Keratinocyte (primary cell): Measurements from ENCODE around the gene FBXL17. TPM values are rescaled to one million over a fixed set of nuclear protein-coding genes. Genes with fewer than 3 reads are reported as not detected.

ENCODE experiments used
- DNase-seq: peaks from one replicate; pipeline ENCODE4 v3.0.0-alpha.2; 2011; ENCODE audit warnings: low read depth, missing footprints, low spot score
- FAIRE-seq: peaks from 2 replicates; lab custom pipeline; 2011; peaks lifted over from hg19 to GRCh38; lab: Jason Lieb, UNC
- H2AFZ ChIP-seq: 2 replicates; pipeline ENCODE4 v1.6.0; 2012; ENCODE audit warnings: low read length, control low read depth, inconsistent platforms; ENCODE audit not compliant: control insufficient read depth
- H3K27ac ChIP-seq: 2 replicates; pipeline ENCODE4 v1.5.1; 2011; ENCODE audit warnings: low read length; ENCODE audit not compliant: control insufficient read depth, insufficient read depth
- H3K27me3 ChIP-seq: 3 replicates; pipeline ENCODE4 v1.6.0; 2011; ENCODE audit warnings: low read length; ENCODE audit not compliant: control insufficient read depth, insufficient read depth; ENCODE audit errors: extremely low read depth
- H3K36me3 ChIP-seq, 2 experiments: 2 replicates in 1 of 2; 3 replicates in 1 of 2; pipeline ENCODE4 v1.5.1; 2011; ENCODE audit warnings: low read length in 2 of 2, mild to moderate bottlenecking in 1 of 2; ENCODE audit not compliant: control insufficient read depth in 2 of 2, insufficient read depth in 2 of 2; ENCODE audit errors: extremely low read depth in 1 of 2
- H3K4me1 ChIP-seq: 3 replicates; pipeline ENCODE4 v1.5.1; 2011; ENCODE audit warnings: low read length; ENCODE audit not compliant: control insufficient read depth, insufficient read depth; ENCODE audit errors: extremely low read depth
- H3K4me2 ChIP-seq: 3 replicates; pipeline ENCODE4 v1.6.0; 2011; ENCODE audit warnings: low read depth, low read length; ENCODE audit not compliant: control insufficient read depth, insufficient read depth; ENCODE audit errors: extremely low read depth
- H3K4me3 ChIP-seq, 3 experiments: fragments of 200-600 bp in 1 of 3; sonication (generic) in 1 of 3; 2 replicates in 2 of 3; 3 replicates in 1 of 3; pipeline ENCODE4 v1.5.1; 2011 to 2016; ENCODE audit warnings: low read length in 3 of 3, mild to moderate bottlenecking in 3 of 3, control low read depth in 2 of 3, inconsistent platforms in 1 of 3, low read depth in 1 of 3, mixed read lengths in 1 of 3, mixed run types in 1 of 3, moderate library complexity in 1 of 3; ENCODE audit not compliant: control insufficient read depth in 2 of 3, insufficient read depth in 2 of 3; ENCODE audit errors: extremely low read depth in 1 of 3
- H3K79me2 ChIP-seq: 2 replicates; pipeline ENCODE4 v1.6.0; 2012; ENCODE audit warnings: low read length; ENCODE audit not compliant: control insufficient read depth, insufficient read depth
- H3K9ac ChIP-seq: 3 replicates; pipeline ENCODE4 v1.6.0; 2011; ENCODE audit warnings: low read length; ENCODE audit not compliant: control insufficient read depth, insufficient read depth; ENCODE audit errors: extremely low read depth
- H3K9me1 ChIP-seq: 3 replicates; pipeline ENCODE4 v1.6.0; 2011; ENCODE audit warnings: low read length; ENCODE audit not compliant: control insufficient read depth, insufficient read depth; ENCODE audit errors: extremely low read depth
- H3K9me3 ChIP-seq: 2 replicates; pipeline ENCODE4 v1.5.1; 2012; ENCODE audit warnings: low read depth, low read length; ENCODE audit not compliant: control insufficient read depth
- H4K20me1 ChIP-seq: 3 replicates; pipeline ENCODE4 v1.6.0; 2011; ENCODE audit warnings: low read length; ENCODE audit not compliant: control insufficient read depth, insufficient read depth; ENCODE audit errors: extremely low read depth
- CTCF ChIP-seq, 3 experiments: IDR thresholded peaks in 1 of 3; conservative IDR thresholded peaks in 1 of 3; optimal IDR thresholded peaks in 1 of 3; 2 replicates in 2 of 3; 3 replicates in 1 of 3; pipeline versions ENCODE3 to v1.5.1; 2011; ENCODE audit warnings: low read length in 3 of 3, mild to moderate bottlenecking in 3 of 3, moderate library complexity in 2 of 3, control low read depth in 1 of 3, inconsistent platforms in 1 of 3; ENCODE audit not compliant: insufficient read depth in 2 of 3; ENCODE audit errors: extremely low read depth in 1 of 3
- EZH2 ChIP-seq: IDR thresholded peaks from one replicate; pipeline ENCODE4 v1.6.1; 2012; ENCODE audit warnings: inconsistent platforms, mild to moderate bottlenecking, low read length, moderate library complexity
- dilution Hi-C: fragments of 300-500 bp; cut with MboI; formaldehyde crosslinking; loops from one replicate; pipeline ENCODE4 v1.7.0; 2020; ENCODE audit warnings: low sequenced_read_pairs; ENCODE audit not compliant: extremely low pct_ligation_motif_present
- polyA plus RNA-seq, 5 experiments: library from polyadenylated mRNA; depleted of rRNA in 3 of 5; stranded (reverse) in 3 of 5; stranded (forward) in 1 of 5; unstranded in 1 of 5; fragments of >200 nt; gene quantifications; 1 replicate in 1 of 5; 2 replicates in 3 of 5; 3 replicates in 1 of 5; pipeline versions ENCODE4 v1.2.1 to v1.2.3, GENCODE V29; 2011 to 2012; ENCODE audit warnings: missing spikeins in 2 of 5, low read depth in 1 of 5, low replicate concordance in 1 of 5

Gene FBXL17
- polyA plus RNA-seq, 1 donor (not counting 4 experiments of a cell fraction or from before 2014, with no cell fraction given): 5.7 TPM

- Histone ChIP-seq H3K9me1 (no peaks in the 10 kb centered on the region), H3K36me3 (no peaks in the 10 kb centered on the region), H3K27ac (no peak overlapping the region), H3K9ac (no peak overlapping the region), H3K4me1 (no peaks in the 10 kb centered on the region), H2AFZ (no peak overlapping the region), H3K27me3 (no peaks in the 10 kb centered on the region), H4K20me1 (no peaks in the 10 kb centered on the region), H3K9me3 (no peaks in the 10 kb centered on the region), H3K4me3 (no peak overlapping the region), H3K79me2 (no peaks in the 10 kb centered on the region), H3K4me2 (no peak overlapping the region)
- FAIRE-seq: no peak
- TF ChIP-seq EZH2 (no peak), CTCF (optimal IDR thresholded peaks at IDR 0.05 in 1 of 3, IDR thresholded peaks at IDR 0.05 in 1 of 3, conservative IDR thresholded peaks at IDR 0.05 in 1 of 3; ENCODE audit: extremely low read depth in 1 of 3, insufficient read depth in 2 of 3, low read length in 3 of 3) (no peak)
- DNase-seq: no peak
- dilution Hi-C loops: no loop called here
Observed at GRCh38 chr5:107853696-107854095, 528.2 kb downstream of the FBXL17 start.

- no peaks in the 10 kb centered on the region for H3K9me3 ChIP-seq
- DNase-seq (no peak), FAIRE-seq (no peak)
- no peak overlapping the region for H3K9ac ChIP-seq
- no peak overlapping the region for H3K4me2 ChIP-seq
- no peak for TF ChIP-seq EZH2
- no peak for TF ChIP-seq CTCF (optimal IDR thresholded peaks at IDR 0.05 in 1 of 3, IDR thresholded peaks at IDR 0.05 in 1 of 3, conservative IDR thresholded peaks at IDR 0.05 in 1 of 3; ENCODE audit: extremely low read depth in 1 of 3, insufficient read depth in 2 of 3, low read length in 3 of 3)
- H2AFZ ChIP-seq: no peak overlapping the region
- no peaks in the 10 kb centered on the region for H3K36me3 ChIP-seq
- H3K4me1 ChIP-seq: no peaks in the 10 kb centered on the region
- no peaks in the 10 kb centered on the region for H3K27me3 ChIP-seq
- no peak overlapping the region for H3K4me3 ChIP-seq
- no peaks in the 10 kb centered on the region for H3K79me2 ChIP-seq
- no peaks in the 10 kb centered on the region for H4K20me1 ChIP-seq
- no peaks in the 10 kb centered on the region for H3K9me1 ChIP-seq
- H3K27ac ChIP-seq: no peak overlapping the region
- dilution Hi-C loops: no loop called here
Observed at GRCh38 chr5:107853031-107853430, 528.9 kb downstream of the FBXL17 start.
